ENCODE results near the gene STRBP.
A peak's percentile ranks its signal among the peaks of the same experiment; 100 is the strongest.
"Not testable (repeated sequence)": the region's sequence is repeated elsewhere in the genome, so short reads cannot be mapped to it uniquely, and the experiment has no call there.

STRBP gene

DNA sequence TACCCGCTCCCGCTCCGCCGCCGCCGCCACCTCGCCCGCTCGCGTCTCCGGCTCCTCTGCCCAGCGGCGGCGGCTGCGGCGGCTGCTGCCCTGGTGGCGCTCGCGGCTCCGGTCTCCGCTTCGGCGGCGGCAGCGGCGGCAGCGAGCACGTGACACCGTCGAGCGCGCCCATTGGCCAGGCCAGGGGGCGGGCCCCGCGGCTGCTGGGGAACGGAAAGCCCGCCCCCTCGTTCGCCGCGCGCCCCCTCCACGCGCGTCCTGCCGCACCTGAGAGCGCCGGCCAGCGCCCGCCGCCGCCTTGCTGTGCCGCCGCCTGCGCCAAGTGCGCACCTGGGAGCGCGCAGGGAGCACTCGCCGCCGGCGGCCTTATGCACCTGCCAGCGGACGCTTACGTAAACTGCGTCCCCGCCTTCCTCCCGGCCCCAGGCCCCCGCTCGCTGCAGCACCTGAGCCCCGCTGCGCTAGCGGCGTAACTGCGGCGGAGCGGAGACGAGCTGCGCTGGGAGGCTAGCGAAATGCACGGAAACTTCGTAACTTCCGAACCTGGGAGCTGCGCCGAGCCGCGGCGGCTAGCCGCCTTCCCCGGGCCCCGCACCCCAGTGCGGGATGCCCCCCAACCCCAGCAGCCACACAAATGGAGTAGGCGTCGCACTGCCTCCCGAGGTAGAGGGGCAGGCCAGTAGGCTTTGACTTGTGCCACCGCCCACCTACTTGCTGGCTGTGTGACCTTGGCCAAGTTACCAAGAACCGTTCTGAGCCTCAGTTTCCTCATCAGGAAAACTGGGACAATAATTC, at the start of gene STRBP:
Gene STRBP, minus strand, starts transcription at position 122 of the 795 bp plus-strand sequence. CDS start 84,452 bp downstream, outside the sequence.
- DNase-seq (ENCODE audit: low read depth): peak; percentile 88

DNA sequence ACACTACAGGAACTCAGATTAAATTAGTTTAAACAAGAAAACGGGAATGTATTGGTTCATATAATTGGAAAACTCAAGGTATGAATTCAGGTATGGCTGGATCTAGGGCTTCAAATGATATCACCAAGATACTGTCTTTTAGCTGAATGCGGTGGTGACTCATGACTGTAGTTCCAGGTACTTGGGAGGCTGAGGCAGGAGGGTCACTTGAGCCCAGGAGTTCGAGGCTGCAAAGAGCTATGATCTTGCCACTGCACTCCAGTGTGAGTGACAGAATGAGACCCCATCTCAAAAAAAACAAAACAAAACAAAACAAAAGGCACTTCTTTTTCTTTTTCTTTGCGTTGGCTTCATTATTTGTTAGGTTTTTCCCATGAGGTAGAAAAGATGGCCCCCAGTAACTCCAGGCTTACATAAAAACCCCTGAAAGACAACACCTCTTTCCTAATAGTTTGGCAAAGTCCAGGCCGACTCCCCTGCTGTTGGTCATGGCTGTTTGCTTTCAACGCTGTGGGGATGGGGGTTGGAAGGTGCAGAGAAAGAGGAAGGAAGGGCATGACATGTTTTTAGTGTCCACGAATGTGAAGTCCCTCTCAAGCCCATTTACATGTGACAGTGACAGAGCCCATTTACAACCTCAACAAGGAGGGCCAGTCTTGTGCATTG, 47.8 kb upstream of the STRBP start:
- DNase-seq (ENCODE audit: low read depth): no peak

DNA sequence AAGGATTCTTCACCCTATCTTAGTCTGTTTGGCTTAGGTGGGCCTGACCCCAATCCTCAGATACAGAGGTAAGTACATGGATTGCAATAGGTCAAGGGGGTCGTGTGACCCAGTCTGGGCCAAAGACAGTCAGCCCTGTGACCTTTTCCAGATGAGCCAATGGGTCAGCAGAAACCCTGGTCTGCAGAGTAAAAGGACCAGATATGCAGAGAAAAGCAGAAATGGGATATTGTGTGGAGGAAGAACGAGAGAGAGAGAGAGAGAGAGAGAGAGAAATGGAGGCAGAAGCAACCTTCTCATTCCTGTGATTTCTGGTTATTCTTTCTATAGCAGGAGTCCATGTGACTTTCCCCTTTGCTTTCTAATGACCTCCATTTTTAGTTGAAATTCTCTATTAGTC, 47.2 kb upstream of the STRBP start:
- DNase-seq (ENCODE audit: low read depth): no peak

DNA sequence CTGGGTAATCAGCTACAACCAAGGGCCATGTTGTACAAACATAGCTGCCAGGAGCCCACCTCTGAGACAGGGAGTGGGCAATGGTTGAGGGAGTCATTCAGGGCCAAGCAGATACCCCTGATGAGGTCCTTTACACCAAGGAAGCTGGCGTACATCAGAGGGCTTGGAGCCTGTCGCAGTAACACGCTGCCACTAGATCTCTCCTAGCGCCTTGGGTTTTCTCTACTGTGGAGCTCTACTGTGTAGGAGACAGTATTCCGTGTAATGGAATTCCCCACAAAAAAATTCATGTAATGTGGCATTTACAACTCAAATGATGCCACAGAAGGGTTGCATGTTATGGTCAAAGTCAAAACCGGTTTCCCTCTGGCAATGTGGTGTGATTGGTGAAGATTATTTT, 46.2 kb upstream of the STRBP start:
- DNase-seq (ENCODE audit: low read depth): no peak

DNA sequence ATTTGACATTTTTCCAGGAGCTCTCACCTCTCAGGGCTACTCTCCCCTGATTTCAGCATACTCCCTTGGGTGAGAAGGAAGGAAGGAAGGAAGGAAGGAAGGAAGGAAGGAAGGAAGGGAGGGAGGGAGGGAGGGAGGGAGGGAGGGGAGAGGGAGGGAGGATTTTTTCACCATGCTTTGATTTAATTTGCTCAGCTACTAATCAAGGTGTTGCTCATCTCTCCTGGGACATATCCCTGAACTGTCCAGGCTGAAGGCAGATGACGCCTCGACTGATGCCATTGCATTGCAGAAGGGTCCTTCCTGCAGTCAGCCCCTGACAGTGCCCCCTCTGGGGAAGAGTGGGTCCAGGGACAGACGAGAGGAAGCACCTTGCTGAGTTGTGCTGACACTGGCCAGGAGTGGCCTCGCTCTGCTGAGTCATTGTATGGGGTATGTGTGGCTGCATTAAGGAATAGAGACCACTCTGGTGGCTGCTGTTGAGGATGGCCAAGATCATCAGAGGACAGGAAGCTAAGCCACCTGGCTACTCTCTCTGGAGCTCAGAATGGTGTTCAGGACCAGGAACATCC, 44.0 kb upstream of the STRBP start:
- no peak for DNase-seq (ENCODE audit: low read depth)

DNA sequence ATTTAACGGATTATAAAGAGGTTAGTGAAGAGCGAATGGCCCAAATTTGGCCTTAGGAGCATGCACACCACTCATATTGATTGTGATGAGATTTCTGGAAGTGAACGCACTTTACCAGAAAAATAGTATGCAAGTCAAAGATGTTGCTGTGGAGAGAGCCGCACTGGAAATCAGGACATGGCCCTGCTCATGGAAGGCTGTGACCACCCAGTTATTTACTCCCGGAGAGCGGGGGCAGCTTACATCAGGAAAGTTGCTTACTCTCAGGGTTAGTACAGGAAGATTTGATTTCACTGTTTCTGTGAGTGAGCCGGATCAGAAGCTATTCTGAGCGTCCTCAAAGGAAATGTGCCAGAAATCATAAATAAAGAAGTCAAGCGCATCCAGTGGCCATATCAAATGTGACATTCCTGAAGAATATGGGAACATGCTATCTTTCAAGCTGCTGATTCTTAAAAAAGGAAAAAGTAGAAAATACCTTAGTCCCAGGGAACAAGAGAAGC, 42.9 kb upstream of the STRBP start:
- DNase-seq (ENCODE audit: low read depth): no peak

DNA sequence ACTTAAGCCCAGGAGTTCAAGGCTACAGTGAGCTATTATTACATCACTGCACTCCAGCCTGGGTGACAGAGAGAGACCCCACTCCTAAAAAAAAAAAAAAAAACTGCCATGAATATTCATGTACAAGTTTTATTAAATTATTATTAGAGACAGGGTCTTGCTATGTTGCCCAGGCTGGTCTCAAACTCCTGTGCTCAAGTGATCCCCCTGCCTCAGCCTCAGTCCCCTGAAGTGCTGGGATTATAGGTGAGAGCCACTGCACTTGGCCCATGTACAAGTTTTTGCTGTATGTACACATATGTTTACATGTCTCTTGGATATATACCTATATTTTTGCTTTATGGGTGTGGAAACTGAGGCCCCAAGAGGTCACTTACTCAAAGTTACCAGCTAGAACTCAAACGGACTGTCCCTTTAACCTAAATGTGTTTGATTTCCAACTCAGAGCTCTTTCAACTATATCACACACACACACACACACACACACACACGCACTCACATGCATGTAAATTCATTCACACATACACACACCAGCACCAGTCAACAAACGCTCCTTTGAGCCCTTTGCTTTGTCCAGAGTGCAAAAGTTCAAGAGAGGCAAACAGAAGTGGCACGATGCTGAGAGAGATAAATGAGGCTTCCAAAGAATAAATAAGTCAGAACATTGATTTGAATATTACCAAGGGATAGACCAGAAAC, 42.3 kb upstream of the STRBP start:
- no peak for DNase-seq (ENCODE audit: low read depth)

DNA sequence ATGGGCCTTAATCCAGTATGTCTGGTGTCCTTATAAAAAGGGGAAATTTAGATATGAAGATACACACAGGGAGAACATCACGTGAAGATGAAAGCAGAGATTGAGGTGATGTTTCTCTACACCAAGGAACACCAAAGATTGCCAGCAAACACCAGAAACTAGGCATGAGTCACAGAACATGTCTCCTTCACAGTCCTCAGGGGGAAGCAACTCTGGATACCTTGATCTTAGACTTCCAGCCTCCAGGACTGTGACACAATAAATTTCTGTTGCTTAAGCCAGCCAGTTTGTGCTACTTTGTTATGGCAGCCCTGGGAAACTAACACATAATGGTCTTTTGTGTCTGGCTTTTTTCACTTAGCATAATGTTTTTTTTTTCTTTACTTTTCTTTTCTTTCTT, 41.2 kb upstream of the STRBP start:
- no peak for DNase-seq (ENCODE audit: low read depth)

DNA sequence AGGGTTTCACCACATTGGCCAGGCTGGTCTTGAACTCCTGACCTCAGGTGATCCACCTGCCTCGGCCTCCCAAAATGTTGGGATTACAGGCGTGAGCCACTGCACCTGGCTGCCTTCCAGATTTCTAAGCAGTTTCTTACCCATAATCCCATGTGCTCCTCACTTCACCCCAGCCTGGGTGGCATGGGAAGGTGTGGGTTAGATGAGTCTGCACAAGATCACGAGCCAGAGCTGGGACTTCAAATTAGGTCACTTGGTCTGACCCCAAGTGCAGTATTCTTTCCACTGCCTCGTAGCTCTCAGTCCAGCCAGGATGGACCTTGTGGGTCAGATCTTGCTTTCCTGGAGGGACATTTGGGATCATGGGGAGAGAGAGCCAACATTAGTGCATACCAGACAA, 37.5 kb upstream of the STRBP start:
- DNase-seq (ENCODE audit: low read depth): no peak

DNA sequence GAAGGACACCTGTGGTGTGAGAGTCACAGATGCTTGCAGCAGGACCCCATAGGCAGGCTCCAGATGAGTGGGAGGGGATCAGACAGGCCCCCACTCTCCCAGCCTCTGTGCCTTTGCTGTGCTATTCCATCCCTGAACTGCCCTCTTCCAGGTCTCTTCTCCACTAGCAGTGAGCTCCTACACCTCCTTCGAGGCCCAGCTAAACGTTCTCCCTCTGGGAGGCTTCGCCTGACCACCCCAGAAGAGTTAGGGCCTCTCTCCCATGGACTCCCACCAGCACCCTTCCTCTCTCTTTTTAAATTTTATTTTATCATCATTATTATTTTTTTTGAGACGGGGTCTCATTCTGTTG, 35.9 kb upstream of the STRBP start:
- no peak for DNase-seq (ENCODE audit: low read depth)

DNA sequence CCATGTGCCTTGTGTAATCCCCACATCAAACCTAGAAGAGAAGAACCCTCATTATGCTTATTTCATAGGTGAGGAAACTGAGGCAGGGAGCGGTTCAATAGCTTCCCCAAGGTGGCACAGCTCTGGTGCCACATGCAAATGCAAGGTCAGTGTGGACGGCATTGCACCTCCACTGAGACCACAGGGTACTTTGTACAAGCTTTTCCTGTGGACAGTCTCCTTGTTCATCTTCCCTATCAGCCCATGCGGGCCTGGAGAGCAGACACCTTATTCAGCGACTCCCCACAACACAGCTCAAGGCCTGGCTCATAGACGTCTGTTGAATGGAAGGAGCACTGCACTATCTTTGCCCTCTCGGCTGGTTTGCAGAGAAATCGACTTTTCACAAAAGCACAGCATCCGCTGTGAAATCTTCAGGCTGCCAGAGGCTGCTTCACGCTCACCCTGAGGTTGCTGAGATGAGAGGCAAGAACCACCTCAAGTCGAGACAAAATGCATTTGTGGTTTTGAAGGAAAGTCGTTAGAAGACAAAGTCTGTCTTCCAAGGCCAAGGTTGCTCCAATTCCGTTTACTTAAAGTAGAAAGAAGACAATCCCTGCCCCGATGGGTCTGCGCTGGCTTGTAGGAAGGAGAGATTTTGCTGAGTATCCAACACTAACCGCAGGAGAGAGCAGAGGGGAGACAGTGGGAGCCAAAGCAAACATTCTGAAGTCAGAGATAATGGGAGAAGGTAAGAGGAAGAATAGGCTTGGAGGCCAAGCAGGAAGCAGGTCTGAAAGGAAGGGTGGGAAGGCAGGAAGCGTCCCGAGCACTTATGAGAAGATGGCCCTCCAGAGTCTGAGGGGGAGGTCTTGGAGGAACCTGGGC, 34.2 kb upstream of the STRBP start:
- DNase-seq (ENCODE audit: low read depth): no peak

DNA sequence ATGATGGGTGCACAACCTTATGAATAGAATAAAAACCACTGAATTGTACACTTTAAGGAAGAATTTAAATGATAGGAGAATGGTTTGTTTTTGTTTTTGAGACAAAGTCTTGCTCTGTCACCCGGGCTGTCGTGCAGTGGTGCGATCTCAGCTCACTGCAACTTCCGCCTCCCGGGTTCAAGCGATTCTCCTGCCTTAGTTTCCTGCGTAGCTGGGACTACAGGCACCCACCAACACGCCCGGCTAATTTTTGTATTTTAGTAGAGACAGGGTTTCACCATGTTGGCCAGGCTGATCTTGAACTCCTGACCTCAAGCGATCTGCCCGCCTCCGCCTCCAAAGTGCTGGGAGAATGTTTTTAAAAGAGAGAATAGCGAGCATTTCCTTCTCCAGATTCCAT, 33.5 kb upstream of the STRBP start:
- DNase-seq (ENCODE audit: low read depth): not testable (repeated sequence)

DNA sequence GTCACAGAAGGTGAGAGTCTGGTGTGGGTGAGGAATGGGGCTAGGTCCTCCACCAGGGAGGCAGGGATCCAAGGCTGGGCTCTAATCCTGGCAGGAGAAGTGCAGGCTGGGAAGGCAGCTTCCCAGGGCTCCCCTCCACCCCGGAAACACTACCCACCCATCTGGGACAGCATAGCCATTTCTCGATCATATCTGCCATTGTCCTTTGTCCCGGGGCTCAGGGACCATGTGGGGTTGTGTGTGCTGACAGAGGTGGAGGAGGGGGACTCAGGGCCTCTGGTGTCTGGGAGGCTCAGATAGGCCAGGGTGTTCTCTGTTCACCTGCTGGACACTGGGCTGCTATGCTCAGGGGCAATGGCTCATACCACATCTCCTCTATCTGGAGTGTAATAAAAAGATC, 32.2 kb upstream of the STRBP start:
- DNase-seq (ENCODE audit: low read depth): no peak

DNA sequence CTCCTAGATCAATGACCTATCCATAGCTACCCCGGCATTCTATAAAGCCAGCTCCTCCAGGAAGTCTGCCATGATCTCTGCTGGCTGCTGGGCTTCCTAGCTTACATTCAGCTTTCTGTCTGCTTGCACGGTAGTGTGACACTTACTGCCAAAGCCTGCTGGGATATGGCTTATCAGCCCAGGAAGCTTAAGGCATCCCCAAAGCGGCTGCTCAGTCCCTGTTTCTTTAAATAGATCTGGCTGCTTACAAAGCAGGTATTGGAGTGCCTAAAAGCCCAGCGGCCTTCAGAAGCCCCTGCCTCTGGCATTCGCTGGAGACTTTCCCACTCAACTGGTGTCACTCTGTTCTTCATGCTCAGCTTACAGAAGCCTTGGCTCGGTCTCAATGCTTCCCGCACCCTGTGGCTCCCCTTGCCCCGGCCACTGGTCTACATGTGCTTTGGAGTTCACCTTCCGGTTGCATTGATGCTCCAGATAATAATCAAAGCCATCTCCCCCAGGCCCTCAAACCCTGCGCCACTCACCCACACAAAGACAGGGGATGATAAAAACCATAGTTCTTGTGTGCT, 31.3 kb upstream of the STRBP start:
- DNase-seq (ENCODE audit: low read depth): no peak

DNA sequence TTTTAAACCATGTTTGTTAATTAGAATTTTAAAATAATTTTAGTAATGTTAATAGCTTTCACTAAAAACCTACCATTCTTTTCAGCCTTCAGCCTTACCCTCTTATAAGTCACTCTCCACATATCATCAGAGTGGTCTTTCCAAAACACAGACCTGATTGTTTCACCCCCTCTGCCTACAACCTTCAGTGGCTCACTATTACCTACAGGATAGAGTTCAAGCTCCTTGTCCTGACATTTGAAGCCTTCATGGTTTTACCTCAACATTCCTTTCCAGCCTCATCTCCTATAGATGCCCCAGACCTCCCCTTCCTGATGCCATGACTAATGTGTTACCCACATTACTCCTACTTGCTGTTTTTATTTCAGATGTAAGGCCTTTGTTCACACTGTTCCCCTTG, 27.8 kb upstream of the STRBP start:
- no peak for DNase-seq (ENCODE audit: low read depth)

DNA sequence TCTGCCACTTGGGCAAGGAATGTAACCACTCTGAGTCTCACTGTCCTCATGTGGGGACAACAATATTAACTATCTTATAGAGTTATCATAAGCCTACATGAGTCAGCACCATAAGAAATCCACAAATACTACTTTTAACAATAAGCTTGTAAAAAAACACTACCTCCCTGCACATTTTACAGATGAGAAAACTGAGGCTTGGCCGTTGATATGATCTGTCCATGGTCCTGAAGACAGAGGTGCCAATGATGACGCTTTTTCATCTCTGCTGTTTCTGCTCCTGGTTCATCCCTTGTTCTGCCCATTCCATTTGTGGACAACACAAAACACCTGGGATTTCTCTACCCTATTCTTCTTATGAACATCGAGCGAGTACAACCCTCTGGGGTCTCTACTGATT, 23.4 kb upstream of the STRBP start:
- DNase-seq (ENCODE audit: low read depth): no peak

DNA sequence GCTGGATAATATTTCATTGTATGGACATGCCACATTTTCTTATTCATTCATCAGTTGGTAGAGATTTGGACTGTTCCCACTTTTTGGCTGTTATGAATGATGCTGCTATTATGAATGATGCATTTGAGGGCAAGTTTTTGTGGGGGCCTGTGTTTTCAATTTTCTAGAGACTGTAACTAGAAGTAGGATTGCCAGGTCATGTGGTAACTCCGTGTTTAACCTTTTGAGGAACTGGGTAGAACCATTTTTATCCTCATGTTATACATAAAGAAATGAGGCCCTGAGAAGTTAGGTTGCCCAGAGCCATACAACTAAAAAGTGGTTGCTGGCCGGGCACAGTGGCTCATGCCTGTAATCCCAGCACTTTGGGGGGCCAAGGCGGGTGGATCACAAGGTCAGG, 22.4 kb upstream of the STRBP start:
- no peak for DNase-seq (ENCODE audit: low read depth)

DNA sequence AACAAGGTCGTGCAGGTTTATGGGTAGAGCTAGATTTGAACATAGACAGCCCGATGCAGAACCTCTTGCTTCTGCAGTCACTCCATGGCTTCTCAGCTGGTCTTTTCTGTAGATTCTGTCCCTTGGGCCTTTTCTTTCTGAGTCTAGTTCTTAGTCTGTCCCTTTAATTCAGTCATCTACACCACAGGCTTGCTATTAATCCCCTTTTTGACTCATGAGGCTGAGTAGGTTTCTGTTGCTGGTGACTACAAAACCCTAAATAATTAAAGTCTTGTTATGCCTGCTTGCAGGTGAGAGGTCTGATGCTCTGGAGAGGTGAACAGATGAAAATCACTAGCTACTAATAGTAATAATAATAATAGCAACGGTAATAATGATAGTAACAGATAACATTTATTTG, 19.3 kb upstream of the STRBP start:
- no peak for DNase-seq (ENCODE audit: low read depth)

DNA sequence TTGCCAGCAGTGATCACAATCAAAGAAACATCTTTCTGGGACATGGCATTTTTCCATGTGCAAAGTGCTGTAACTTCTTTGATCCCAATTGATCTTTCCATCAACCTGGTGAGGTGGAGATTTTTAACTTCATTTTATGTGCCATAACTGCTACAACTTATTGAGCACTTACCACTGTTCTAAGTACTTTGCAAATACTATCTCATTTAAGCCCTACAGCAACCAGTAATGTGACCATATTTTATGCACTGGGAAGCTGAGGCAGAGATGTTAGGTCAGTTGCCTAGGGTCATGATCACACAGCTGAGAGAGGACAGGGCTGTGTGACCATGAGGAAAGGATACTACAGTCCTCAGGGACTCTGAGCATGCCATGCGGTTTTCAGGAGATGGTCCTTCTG, 17.9 kb upstream of the STRBP start:
- DNase-seq (ENCODE audit: low read depth): no peak

DNA sequence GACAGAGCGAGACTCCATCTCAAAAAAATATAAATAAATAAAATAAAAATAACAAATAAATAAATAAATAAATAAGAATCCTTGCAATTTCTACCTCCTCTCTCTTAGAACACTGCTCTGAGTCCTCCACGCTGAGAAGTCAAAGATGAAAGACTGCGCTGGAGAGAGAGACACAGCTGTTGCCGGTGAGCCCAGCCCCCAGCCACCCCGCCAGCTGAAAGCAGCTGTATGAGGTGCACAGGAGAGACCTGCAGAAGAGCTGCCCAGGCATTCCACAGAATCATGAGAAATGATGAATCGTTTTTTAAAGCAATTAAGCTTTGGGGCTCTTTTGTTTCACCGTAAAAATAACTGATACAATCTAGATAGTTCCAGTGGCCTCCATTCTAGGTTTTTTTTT, 16.3 kb upstream of the STRBP start:
- no peak for DNase-seq (ENCODE audit: low read depth)

DNA sequence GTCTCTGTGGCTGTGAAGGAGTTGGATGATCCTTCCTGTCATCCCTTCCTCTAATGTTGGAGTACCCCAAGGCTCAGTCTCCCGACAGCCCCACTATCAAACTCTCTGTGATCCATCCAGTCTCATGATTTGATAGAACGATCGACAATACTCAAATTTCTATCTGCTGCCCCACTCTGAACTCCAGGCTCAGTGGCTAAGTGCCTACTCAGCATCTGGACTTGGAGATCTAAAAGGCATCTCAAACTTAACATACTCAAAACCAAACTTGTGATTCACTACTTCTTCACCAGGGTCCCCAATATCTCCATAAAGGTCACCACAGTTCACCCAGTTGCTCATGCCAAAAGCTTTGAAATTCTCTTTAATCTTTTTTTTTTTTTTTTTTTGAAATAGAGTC, 15.1 kb upstream of the STRBP start:
- no peak for DNase-seq (ENCODE audit: low read depth)

DNA sequence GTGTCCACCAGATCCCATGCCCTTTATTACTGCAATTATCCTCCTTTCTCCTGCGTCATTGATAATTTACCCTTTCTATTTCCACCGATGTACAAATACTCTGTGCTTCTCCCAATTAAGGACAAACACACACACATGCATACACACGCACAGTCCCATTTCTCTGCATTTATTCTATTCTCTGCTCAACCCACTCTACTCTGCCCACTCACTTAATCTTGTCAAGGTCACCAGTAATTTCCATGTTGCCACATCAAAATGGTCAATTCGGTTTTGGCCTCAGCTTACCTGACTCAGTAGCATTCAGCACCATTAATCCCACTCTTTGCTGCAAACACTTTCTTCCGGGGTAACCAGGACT, 14.6 kb upstream of the STRBP start:
- DNase-seq (ENCODE audit: low read depth): no peak
